Activated CD8-positive, alpha-beta T cell treated with anti-CD3 and anti-CD28 coated beads for 36 hours (primary cell): ENCODE results near the gene KRTAP2-2. TPM values are rescaled to one million over a fixed set of nuclear protein-coding genes. Genes with fewer than 3 reads are reported as not detected.

ENCODE experiments used
- ATAC-seq: fragments of 200-7000 bp; cut with Tn5 transposase; one replicate; pipeline ENCODE4 v1.10.0; 2021; ENCODE audit warnings: mild to moderate bottlenecking, moderate library complexity
- CTCF ChIA-PET: fragments of 350-600 bp; sonication (Branson Sonifier 250); formaldehyde crosslinking; loops from one replicate; lab custom pipeline; 2021; ENCODE audit warnings: antibody characterized with exemption; lab: Charles Lee
- POLR2A ChIA-PET: fragments of 350-600 bp; sonication (Branson Sonifier 250); formaldehyde crosslinking; loops from one replicate; lab custom pipeline; 2021; ENCODE audit warnings: antibody characterized with exemption; lab: Charles Lee
- DNase-seq: peaks from one replicate; pipeline ENCODE4 v3.0.0-alpha.2; 2020
- H3K27ac Mint-ChIP-seq: one replicate; pipeline ENCODE4 v1.8.0; 2021; ENCODE audit warnings: mild to moderate bottlenecking, mixed read lengths
- H3K27me3 Mint-ChIP-seq: one replicate; pipeline ENCODE4 v1.8.0; 2021; ENCODE audit warnings: mixed read lengths
- H3K36me3 Mint-ChIP-seq: one replicate; pipeline ENCODE4 v1.8.0; 2021; ENCODE audit warnings: low read depth, mixed read lengths
- H3K4me1 Mint-ChIP-seq: one replicate; pipeline ENCODE4 v1.8.0; 2021; ENCODE audit warnings: low read depth, mixed read lengths
- H3K4me3 Mint-ChIP-seq: one replicate; pipeline ENCODE4 v1.8.0; 2021; ENCODE audit warnings: mild to moderate bottlenecking, moderate library complexity, mixed read lengths
- H3K9me3 Mint-ChIP-seq: one replicate; pipeline ENCODE4 v1.8.0; 2021; ENCODE audit warnings: mixed read lengths
- CTCF ChIP-seq: fragments of 200-600 bp; IDR thresholded peaks from one replicate; pipeline ENCODE4 v1.8.0; 2022; ENCODE audit warnings: antibody characterized with exemption, mild to moderate bottlenecking
- intact Hi-C: fragments of 100-400 bp; cut with micrococcal nuclease; formaldehyde crosslinking; loops from one replicate; pipeline ENCODE4 v1.10.0; 2022
- total RNA-seq, 2 experiments: library from RNA; stranded (reverse); gene quantifications; one replicate each; pipeline ENCODE4 v1.2.3, GENCODE V29; 2021

The KRTAP2-2 gene
- total RNA-seq, 2 experiments from 2014 or later, result not detected

- CTCF ChIA-PET, result interaction anchor here (0.9 kb wide), 1 partner anchor 147 kb away, joined by 3 read pairs; the partner anchor contains the start of gene KRT12
- ATAC-seq, result no peak
- Mint-ChIP-seq H3K9me3 (no peaks in the 10 kb centered on the region), H3K4me1 (no peaks in the 10 kb centered on the region), H3K27me3 (no peaks in the 10 kb centered on the region), H3K36me3 (no peaks in the 10 kb centered on the region), H3K27ac (no peak overlapping the region), H3K4me3 (no peak overlapping the region)
- TF ChIP-seq CTCF, result no peak
- DNase-seq, result no peak
- POLR2A ChIA-PET, result interaction anchor here (0.5 kb wide), 1 partner anchor 85 kb away, joined by 3 read pairs; no protein-coding TSS in a partner anchor
- intact Hi-C loops, result no loop called here
These were observed 41.4 kb downstream of the KRTAP2-2 start for GRCh38 chr17:41013606-41014005.

GRCh38 chr17:41013181-41013580, 41.8 kb downstream of the KRTAP2-2 start:
- DNase-seq, result no peak
- Mint-ChIP-seq H3K36me3 (no peaks in the 10 kb centered on the region), H3K27ac (no peak overlapping the region), H3K9me3 (no peaks in the 10 kb centered on the region), H3K27me3 (no peaks in the 10 kb centered on the region), H3K4me1 (no peaks in the 10 kb centered on the region), H3K4me3 (no peak overlapping the region)
- intact Hi-C loops, result no loop called here
- CTCF ChIA-PET, result no interaction called here
- no peak for ATAC-seq
- TF ChIP-seq CTCF, result no peak
- POLR2A ChIA-PET, result interaction anchor here (0.5 kb wide), 1 partner anchor 84 kb away, joined by 3 read pairs; no protein-coding TSS in a partner anchor

- intact Hi-C loops, result no loop called here
- no peak for TF ChIP-seq CTCF
- no peak for ATAC-seq
- Mint-ChIP-seq H3K27me3 (no peaks in the 10 kb centered on the region), H3K4me3 (no peak overlapping the region), H3K27ac (no peak overlapping the region), H3K4me1 (no peaks in the 10 kb centered on the region), H3K9me3 (no peaks in the 10 kb centered on the region), H3K36me3 (no peaks in the 10 kb centered on the region)
- DNase-seq, result no peak
- POLR2A ChIA-PET, result no interaction called here
- CTCF ChIA-PET, result no interaction called here
These were observed 42.5 kb downstream of the KRTAP2-2 start for GRCh38 chr17:41012326-41013120.

GRCh38 chr17:41010441-41010840, 44.6 kb downstream of the KRTAP2-2 start:
- Mint-ChIP-seq H3K4me1 (no peaks in the 10 kb centered on the region), H3K9me3 (no peaks in the 10 kb centered on the region), H3K27ac (no peak overlapping the region), H3K27me3 (no peaks in the 10 kb centered on the region), H3K4me3 (no peak overlapping the region), H3K36me3 (no peaks in the 10 kb centered on the region)
- ATAC-seq, result no peak
- ChIA-PET POLR2A (interaction anchor here (0.7 kb wide), 1 partner anchor 191 kb away, joined by 3 read pairs; no protein-coding TSS in a partner anchor), CTCF (interaction anchor here (0.6 kb wide), 1 partner anchor 248 kb away, joined by 3 read pairs; no protein-coding TSS in a partner anchor)
- TF ChIP-seq CTCF, result no peak
- DNase-seq, result no peak
- intact Hi-C loops, result no loop called here

GRCh38 chr17:41009936-41010335, 45.1 kb downstream of the KRTAP2-2 start:
- Mint-ChIP-seq H3K27ac (no peak overlapping the region), H3K9me3 (no peaks in the 10 kb centered on the region), H3K36me3 (no peaks in the 10 kb centered on the region), H3K27me3 (no peaks in the 10 kb centered on the region), H3K4me3 (no peak overlapping the region), H3K4me1 (no peaks in the 10 kb centered on the region)
- ChIA-PET POLR2A (interaction anchor here (0.7 kb wide), 1 partner anchor 191 kb away, joined by 3 read pairs; no protein-coding TSS in a partner anchor), CTCF (interaction anchor here (0.6 kb wide), 1 partner anchor 248 kb away, joined by 3 read pairs; no protein-coding TSS in a partner anchor)
- intact Hi-C loops, result no loop called here
- no peak for ATAC-seq
- no peak for TF ChIP-seq CTCF
- no peak for DNase-seq
